IPS-NIHi7 (cell line): Measurements from ENCODE around the gene MRPS2.
"Not testable (repeated sequence)": the region's sequence is repeated elsewhere in the genome, so short reads cannot be mapped to it uniquely, and the experiment has no call there.

Experiments
- DNase-seq: peaks from one replicate; pipeline ENCODE4 v3.0.0; 2012; ENCODE audit warnings: mixed read lengths; ENCODE audit errors: extremely low spot score

The MRPS2 gene

GRCh38 chr9:135514342-135515082, 14.0 kb downstream of the MRPS2 start:
- DNase-seq, result peak; percentile 4

- peak; percentile 2 for DNase-seq
Measured at GRCh38 chr9:135515083-135515951, 14.8 kb downstream of the MRPS2 start.

GRCh38 chr9:135516132-135516860, 15.8 kb downstream of the MRPS2 start:
- peak; percentile 1 for DNase-seq

- peak; percentile 1 for DNase-seq
Measured at GRCh38 chr9:135517407-135517822, 16.9 kb downstream of the MRPS2 start.

DNA sequence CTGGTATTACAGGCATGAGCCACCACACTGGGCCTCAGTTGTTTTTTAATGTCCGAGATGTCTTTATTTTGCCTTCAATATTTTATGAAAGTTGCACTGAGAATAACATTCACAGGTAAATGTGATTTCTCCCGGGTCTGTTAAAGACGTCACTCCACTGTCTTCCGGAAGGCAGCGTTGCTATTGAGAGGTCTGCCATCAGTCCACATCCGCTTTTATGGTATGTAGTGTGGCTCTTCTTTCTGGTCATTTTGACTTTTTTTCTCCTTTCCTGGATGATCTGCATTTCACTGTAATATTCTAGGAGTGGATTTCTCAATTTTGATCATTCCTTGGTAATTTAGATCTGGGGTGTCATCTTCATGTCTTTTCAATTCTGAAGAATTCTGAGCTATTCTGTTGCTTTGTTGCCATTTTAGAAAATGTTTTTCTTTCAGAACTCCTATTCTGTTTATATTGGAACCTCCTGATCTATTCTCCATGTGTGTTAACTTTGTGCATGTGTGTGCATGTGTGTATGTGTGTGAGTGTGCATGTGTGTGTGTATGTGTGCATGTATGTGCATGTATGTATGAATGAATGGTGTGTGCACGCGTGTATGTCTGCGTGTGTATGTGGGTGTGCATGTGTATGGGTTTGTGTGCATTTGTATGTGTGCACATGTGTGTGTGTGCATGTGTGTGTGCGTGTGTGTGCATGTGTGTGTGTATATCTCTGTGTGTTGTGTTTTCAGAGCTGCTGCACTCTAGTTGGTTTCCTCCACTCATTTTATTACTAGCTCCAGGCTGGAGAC, 18.9 kb downstream of the MRPS2 start:
- DNase-seq, result no peak

DNA sequence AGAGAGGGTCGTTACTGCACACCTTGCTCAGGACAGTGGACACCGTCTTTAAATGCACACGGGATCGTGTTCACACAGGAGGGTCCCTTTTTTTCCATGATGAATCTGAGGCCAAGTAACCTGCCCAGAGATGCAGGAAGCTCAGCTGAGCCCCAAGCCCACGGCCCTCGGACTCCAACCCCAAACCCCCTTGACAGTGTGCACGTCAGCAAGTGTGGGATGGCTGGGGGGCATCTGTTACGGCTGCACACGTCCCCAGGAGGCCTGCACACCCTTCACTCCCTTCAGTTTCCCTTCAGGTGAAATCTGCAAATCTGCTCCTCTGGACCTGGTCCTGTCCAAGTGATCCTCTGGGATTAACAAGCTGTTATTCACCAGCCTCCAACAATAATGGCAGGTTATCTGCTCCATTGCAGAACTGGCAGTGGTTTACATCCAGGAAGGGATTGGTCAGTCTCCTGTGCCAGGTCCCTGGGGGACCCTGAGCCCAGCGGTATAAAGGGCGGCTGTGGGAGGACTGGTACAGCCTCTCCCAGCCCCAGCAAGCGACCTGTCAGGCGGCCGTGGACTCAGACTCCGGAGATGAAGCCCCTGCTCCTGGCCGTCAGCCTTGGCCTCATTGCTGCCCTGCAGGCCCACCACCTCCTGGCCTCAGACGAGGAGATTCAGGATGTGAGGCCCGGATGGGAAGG, 20.6 kb downstream of the MRPS2 start, which contains the start of gene LCN1:
TSS of gene LCN1 (plus strand) at position 525 of the 692 bp plus-strand sequence. CDS start at position 583, 58 bp downstream.
- DNase-seq, result peak; percentile 2

GRCh38 chr9:135521608-135522095, 21.2 kb downstream of the MRPS2 start:
- DNase-seq, result peak; percentile 2

GRCh38 chr9:135522137-135522877, 21.8 kb downstream of the MRPS2 start:
- DNase-seq, result peak; percentile 7

DNA sequence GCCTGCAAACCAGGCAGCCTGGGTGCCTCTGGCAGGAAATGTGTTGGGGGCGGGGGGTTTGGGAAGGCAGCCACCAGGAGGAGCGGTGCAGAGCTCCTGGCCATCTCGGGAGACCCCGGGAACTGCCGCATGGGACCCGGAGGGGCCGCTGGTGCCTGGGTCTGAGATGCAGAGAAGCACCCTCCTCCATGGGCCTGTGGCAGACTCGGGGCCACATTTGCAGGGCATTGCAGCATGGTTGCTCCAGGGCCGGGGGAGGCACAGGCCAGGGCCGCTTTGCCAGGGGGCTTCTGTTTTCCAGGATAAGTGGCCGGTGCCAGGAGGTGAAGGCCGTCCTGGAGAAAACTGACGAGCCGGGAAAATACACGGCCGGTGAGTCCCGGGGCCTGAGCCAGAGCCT, 22.4 kb downstream of the MRPS2 start:
- peak; percentile 44 for DNase-seq

- peak; percentile 19 for DNase-seq
Measured at GRCh38 chr9:135523521-135524129, 23.1 kb downstream of the MRPS2 start.

- DNase-seq, result peak; percentile 9
Measured at GRCh38 chr9:135524130-135524861, 23.8 kb downstream of the MRPS2 start.

DNA sequence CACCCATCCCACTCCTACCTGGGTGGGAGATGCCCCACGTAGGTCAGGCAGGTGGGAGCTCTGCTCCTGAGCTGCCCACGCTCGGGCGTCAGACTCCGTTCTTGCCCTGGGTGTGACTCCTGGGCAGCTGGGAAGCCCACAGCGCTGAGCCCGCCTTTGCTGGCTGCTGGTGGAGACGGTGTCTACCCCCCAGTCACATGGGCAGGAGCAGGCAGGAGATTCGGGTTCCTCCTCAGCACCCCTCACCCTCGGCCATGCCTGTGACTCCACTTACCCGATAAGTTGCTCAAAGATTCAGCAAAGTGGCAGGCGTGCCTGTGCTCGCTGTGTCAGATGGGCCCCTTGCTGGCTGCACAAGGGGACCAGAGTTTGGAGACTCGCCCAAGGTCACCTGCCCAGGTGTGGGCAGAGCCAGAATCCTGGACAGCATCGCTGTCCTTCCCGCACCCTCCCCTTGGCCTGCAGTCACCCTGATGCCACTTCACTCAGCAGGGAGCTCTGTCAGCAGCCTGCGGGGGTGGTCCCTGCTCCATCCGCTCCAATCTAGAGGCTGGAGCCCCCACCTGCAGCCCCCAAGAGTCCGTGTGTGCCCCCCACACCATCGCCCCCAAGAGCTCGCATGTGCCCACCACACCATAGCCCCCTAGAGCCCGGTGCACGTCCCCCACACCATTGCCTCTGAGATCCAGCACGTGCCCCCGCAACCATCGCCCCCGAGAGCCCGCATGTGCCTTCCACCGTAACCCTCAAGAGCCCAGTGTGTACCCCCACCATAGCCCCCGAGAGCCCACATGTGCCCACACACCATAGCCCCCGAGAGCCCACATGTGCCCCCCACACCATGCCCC, 25.0 kb downstream of the MRPS2 start:
- peak; percentile 6 for DNase-seq

DNA sequence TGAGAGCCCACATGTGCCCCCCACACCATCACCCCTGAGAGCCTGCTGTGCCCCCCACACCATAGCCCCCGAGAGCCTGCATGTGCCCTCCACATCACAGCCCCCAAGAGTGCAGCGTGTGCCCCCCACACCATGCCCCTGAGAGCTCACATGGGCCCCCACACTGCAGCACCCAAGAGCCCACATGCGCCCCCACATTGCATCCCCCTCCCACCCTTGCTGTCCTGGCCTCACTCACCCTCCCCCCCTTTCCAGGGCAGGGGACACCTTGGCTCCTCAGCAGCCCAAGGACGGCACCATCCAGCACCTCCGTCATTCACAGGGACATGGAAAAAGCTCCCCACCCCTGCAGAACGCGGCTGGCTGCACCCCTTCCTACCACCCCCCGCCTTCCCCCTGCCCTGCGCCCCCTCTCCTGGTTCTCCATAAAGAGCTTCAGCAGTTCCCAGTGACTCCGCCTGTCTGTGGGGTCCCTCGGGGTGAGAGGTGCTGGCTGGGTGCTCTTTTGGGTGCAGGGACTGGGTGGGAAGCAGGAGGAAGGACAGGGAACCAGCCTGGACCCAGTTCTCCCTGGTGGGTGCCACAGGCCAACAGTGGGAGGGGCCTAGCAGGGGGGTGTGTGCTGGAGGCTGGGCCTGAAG, 25.7 kb downstream of the MRPS2 start:
- DNase-seq, result peak; percentile 8

DNA sequence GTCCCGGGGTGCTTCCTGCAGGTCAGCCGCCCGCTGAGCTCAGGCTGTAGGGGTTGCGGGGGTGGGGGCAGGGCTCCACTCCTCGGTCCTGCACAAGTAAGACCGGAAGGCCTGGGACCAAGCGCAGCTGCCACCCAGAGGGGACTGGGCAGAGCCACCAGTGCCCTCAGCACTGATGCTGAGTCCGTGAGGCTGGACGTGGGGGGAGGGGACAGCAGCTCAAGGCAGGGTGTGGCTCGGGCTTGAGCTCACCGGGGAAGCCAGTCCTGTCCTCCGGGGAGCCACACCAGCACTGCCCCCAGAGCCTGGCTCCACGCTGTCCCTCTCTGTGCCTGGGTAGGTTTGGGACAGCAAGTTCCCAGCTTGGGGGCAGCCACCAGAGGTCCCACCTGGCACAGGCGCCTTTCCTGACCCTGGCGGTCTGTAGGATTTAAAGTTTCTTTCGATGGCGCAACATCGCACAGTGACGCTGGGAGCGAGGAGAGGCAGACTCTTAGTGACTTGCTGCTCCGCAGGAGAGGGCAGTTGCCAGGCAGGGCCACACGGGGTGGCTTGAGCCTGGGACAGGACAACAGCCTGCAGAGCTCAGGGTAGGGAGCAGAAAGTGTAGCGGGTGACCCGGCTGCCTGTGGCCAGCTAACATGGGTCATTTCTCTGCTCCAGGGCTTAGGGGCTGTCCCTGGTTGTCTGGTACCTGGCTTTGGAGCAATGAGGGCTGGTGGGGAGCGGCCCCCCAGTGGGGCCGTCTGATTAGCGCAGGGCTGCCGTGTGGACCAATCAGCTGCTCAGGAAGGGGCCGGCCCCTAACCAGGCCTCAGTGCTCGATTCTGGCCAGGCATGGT, 26.5 kb downstream of the MRPS2 start:
- peak; percentile 20 for DNase-seq

- DNase-seq, result not testable (repeated sequence)
Measured at GRCh38 chr9:135528842-135529435, 28.5 kb downstream of the MRPS2 start.

- DNase-seq, result no peak
Measured at GRCh38 chr9:135530146-135530545, 29.7 kb downstream of the MRPS2 start.
